Right atrium auricular region (tissue), 2 donors: ENCODE data around the gene PACSIN2. TPM values are rescaled to one million over a fixed set of nuclear protein-coding genes. Genes with fewer than 3 reads are reported as not detected.

Source experiments
- DNase-seq: peaks from one replicate; pipeline ENCODE4 v3.0.0-alpha.2; 2019; ENCODE audit warnings: low spot score
- H3K27ac ChIP-seq, 2 donors: fragments of 200-600 bp; sonication (generic); 1 replicate in 1 of 2; 2 replicates in 1 of 2; pipeline ENCODE4 v1.5.1; 2016 to 2019
- H3K27me3 ChIP-seq, 2 donors: fragments of 200-600 bp; sonication (generic); one replicate each; pipeline versions ENCODE4 v1.5.1 to v1.6.0; 2017 to 2019
- H3K36me3 ChIP-seq: fragments of 200-600 bp; sonication (generic); one replicate; pipeline ENCODE4 v1.5.1; 2016
- H3K4me1 ChIP-seq, 2 donors: fragments of 200-600 bp; sonication (generic); one replicate each; pipeline versions ENCODE4 v1.5.1 to v1.6.0; 2017 to 2019
- H3K4me3 ChIP-seq, 2 donors: fragments of 200-600 bp; sonication (generic); 1 replicate in 1 of 2; 2 replicates in 1 of 2; pipeline ENCODE4 v1.5.1; 2017 to 2019; ENCODE audit warnings: mild to moderate bottlenecking in 1 of 2, moderate library complexity in 1 of 2
- H3K9me3 ChIP-seq, 2 donors: fragments of 200-600 bp; sonication (generic); one replicate each; pipeline ENCODE4 v1.5.1; 2019
- total RNA-seq, 2 donors: library from RNA; depleted of rRNA; stranded (reverse); fragments of >200 nt; gene quantifications; one replicate each; pipeline ENCODE4 v1.1.0, GENCODE V29; 2016
- TF ChIP-seq, protein P1 (sequence below), 2 donors: fragments of 200-600 bp; sonication (generic); IDR thresholded peaks; one replicate each; pipeline ENCODE4 v1.5.1; 2019; ENCODE audit warnings: antibody characterized with exemption in 2 of 2

Gene PACSIN2
- total RNA-seq, 2 donors from 2014 or later, result 66.3 to 89.8 TPM

DNA sequence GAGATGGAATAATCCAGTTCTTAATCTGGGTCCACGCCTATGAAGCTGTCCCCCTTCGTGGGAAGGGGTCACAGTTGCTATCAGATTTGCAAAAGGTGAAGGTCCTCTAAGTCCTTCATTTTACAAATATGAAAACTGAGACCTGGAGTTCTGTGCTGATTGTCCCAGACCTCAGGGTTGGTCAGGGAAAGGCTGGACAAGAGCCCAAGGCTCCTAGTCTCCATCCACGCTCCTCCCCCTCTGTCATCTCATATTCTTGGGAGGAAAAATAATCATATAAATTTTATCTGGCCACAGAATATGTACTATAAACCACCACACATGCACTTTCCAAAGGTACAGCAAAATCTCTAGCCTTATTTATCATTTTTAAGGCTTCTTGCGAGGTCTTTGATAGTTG is 5.5 kb downstream of the PACSIN2 start:
- H3K9me3 ChIP-seq, result no peaks in the 10 kb centered on the region
- H3K27ac ChIP-seq, result peak overlapping the region in 1 of 2 donors; percentile 73
- TF ChIP-seq, protein P1, sequence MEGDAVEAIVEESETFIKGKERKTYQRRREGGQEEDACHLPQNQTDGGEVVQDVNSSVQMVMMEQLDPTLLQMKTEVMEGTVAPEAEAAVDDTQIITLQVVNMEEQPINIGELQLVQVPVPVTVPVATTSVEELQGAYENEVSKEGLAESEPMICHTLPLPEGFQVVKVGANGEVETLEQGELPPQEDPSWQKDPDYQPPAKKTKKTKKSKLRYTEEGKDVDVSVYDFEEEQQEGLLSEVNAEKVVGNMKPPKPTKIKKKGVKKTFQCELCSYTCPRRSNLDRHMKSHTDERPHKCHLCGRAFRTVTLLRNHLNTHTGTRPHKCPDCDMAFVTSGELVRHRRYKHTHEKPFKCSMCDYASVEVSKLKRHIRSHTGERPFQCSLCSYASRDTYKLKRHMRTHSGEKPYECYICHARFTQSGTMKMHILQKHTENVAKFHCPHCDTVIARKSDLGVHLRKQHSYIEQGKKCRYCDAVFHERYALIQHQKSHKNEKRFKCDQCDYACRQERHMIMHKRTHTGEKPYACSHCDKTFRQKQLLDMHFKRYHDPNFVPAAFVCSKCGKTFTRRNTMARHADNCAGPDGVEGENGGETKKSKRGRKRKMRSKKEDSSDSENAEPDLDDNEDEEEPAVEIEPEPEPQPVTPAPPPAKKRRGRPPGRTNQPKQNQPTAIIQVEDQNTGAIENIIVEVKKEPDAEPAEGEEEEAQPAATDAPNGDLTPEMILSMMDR (IDR thresholded peaks at IDR 0.05), result no peak
- H3K4me1 ChIP-seq, result peaks cover 0 to 50% of the 10 kb centered on the region in 2 donors
- no peak for DNase-seq
- no peaks in the 10 kb centered on the region for H3K36me3 ChIP-seq
- H3K27me3 ChIP-seq, result no peaks in the 10 kb centered on the region
- H3K4me3 ChIP-seq, result no peak overlapping the region

- TF ChIP-seq, protein P1 (IDR thresholded peaks at IDR 0.05), result no peak
- peak overlapping the region in 1 of 2 donors; percentile 73 for H3K27ac ChIP-seq
- no peaks in the 10 kb centered on the region for H3K27me3 ChIP-seq
- H3K4me3 ChIP-seq, result no peak overlapping the region
- H3K9me3 ChIP-seq, result no peaks in the 10 kb centered on the region
- DNase-seq, result no peak
- H3K36me3 ChIP-seq, result no peaks in the 10 kb centered on the region
- H3K4me1 ChIP-seq, result peaks cover 0 to 53% of the 10 kb centered on the region in 2 donors
These were observed 6.0 kb downstream of the PACSIN2 start for GRCh38 chr22:43008921-43009320.

DNA sequence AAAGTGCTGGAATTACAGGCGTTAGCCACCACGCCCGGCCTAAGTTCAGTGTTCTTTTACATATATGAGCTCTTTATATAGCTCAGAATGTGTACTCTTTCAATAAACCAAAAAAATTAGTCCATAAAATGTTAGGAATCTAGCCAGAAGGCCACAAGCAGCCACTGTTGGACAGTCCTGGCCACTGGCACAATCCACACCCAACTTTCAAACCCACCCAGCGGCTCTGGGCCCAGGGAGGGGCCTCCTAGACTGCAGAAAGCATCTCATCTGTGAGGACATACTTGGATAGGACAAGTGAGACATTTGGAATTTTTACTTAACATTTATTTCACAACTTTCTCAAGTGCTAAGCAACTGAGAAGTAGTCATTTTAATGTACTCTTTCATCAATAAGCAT is 6.4 kb downstream of the PACSIN2 start:
- TF ChIP-seq, protein P1 (IDR thresholded peaks at IDR 0.05), result no peak
- Histone ChIP-seq H3K4me1 (peaks cover 0 to 52% of the 10 kb centered on the region in 2 donors), H3K27ac (peak overlapping the region in 1 of 2 donors; percentile 73), H3K27me3 (no peaks in the 10 kb centered on the region), H3K9me3 (no peaks in the 10 kb centered on the region), H3K4me3 (no peak overlapping the region), H3K36me3 (no peaks in the 10 kb centered on the region)
- DNase-seq, result peak; percentile 77

DNA sequence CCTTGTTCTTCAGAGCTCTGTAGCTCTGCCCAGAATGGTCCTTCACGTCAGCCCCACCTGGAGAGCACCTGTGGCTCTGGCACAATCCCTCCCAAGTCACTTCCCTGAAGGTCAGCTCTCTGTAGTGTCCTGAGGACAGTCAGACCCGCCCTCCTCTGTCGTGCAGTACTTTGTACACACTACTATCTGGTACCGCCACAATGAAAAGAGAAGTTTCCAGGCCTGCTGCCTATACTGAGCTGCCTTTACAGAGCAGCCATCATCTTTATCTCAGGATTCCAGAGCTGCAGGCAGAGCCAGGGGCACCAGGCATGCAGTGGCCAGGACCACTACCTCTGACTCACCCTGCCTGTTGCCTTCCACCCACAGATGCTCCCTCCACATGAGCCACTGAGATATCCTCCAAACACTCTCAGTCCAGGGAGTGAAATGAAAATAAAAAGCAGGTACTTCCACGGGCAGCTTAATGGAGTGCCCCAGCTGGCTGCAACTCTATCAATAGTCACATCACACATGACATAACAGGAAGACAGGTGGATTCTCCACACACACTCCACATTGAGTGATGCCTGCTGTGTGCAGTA is 7.3 kb downstream of the PACSIN2 start:
- H3K27me3 ChIP-seq, result no peaks in the 10 kb centered on the region
- peaks cover 0 to 49% of the 10 kb centered on the region in 2 donors for H3K4me1 ChIP-seq
- TF ChIP-seq, protein P1 (IDR thresholded peaks at IDR 0.05), result no peak
- peak overlapping the region; percentile 12 to 73 for H3K27ac ChIP-seq
- H3K9me3 ChIP-seq, result no peaks in the 10 kb centered on the region
- no peak for DNase-seq
- H3K4me3 ChIP-seq, result no peak overlapping the region
- H3K36me3 ChIP-seq, result no peaks in the 10 kb centered on the region

DNA sequence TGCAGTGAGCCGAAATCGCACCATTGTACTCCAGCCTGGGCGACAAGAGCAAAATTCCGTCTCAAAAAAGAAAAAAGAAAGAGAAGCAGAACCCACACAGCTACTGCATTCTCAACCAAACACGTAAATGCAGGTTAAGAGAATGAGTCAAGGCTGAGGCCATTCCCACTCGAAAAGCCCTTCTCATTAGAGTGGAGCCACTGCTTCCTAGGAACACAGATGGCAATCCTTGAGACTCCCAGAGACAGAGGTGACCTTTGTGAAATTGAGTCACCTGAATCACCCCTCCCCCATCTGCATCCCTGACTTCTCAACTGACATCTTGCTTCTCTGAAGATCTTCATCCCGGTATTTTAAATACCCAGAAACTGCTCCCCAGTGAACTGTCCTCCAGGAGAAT is 8.2 kb downstream of the PACSIN2 start:
- H3K4me3 ChIP-seq, result no peak overlapping the region
- DNase-seq, result no peak
- TF ChIP-seq, protein P1 (IDR thresholded peaks at IDR 0.05), result no peak
- no peaks in the 10 kb centered on the region for H3K9me3 ChIP-seq
- no peak overlapping the region for H3K27ac ChIP-seq
- H3K4me1 ChIP-seq, result peaks cover 0 to 54% of the 10 kb centered on the region in 2 donors
- no peaks in the 10 kb centered on the region for H3K36me3 ChIP-seq
- no peaks in the 10 kb centered on the region for H3K27me3 ChIP-seq

- no peaks in the 10 kb centered on the region for H3K9me3 ChIP-seq
- no peak overlapping the region for H3K27ac ChIP-seq
- no peaks in the 10 kb centered on the region for H3K36me3 ChIP-seq
- H3K4me1 ChIP-seq, result peaks cover 0 to 61% of the 10 kb centered on the region in 2 donors
- no peaks in the 10 kb centered on the region for H3K27me3 ChIP-seq
- DNase-seq, result no peak
- TF ChIP-seq, protein P1 (IDR thresholded peaks at IDR 0.05), result no peak
- H3K4me3 ChIP-seq, result no peak overlapping the region
These were observed 8.9 kb downstream of the PACSIN2 start for GRCh38 chr22:43006016-43006505.
